ENCODE results near the gene CPE. TPM values are rescaled to one million over a fixed set of nuclear protein-coding genes. Genes with fewer than 3 reads are reported as not detected.

CPE gene
- total RNA-seq, 3 donors from 2014 or later, result 106 to 129 (median 114) TPM

DNA sequence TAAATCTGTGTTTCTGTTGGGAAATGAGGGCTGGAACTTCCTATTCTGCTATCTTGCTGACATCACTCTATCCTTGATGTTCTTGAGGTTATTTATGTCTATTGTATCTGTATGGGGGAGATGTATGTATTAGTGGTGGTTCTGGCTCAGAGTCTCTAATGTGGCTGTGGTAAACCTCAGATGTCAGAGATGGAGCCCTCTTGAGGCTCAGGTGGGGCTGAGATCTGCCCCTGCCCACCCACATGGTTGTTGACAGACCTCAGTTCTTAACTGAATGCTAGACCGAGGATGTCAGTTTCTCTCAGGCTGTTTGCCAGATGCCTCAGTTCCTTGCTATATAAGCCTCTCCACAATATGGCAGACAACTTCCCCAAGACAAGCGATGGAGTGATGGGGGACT lies 3.3 kb upstream of the CPE start:
- H3K36me3 ChIP-seq, result no peaks in the 10 kb centered on the region
- H3K9me3 ChIP-seq, result peaks cover 4 to 6% of the 10 kb centered on the region in 2 donors
- no peaks in the 10 kb centered on the region for H3K27me3 ChIP-seq
- peaks cover 0 to 4% of the 10 kb centered on the region in 2 donors for H3K4me1 ChIP-seq
- H3K4me3 ChIP-seq, result no peak overlapping the region
- DNase-seq (ENCODE audit: low spot score in 2 of 2), result no peak
- intact Hi-C loops (cut with DNase I; ENCODE audit: low total_unique reads), result no loop called here
- H3K27ac ChIP-seq, result no peak overlapping the region
- TF ChIP-seq CTCF (IDR thresholded peaks at IDR 0.05) (no peak), POLR2A (IDR thresholded peaks at IDR 0.05) (no peak), POLR2AphosphoS5 (IDR thresholded peaks at IDR 0.05) (no peak)

DNA sequence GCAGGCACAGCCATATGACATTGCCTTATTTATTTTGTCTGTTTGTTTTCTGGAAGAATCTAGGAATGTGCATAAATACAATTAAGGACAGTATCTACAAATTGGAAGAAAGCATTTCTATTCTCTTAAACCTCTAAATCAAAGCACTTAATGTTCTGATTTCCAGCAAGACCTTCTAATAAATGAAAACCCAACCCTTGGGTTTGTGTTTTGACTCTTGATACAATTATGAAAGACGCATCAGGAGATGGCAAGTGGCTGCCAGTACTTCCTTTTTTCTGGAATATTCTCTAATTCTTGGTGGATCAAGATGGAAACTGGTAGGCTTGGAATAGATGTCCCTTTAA lies 437 bp upstream of the CPE start:
- TF ChIP-seq POLR2AphosphoS5 (IDR thresholded peaks at IDR 0.05), result no peak
- no peak for TF ChIP-seq POLR2A (IDR thresholded peaks at IDR 0.05)
- no peak for TF ChIP-seq CTCF (IDR thresholded peaks at IDR 0.05)
- intact Hi-C loops (cut with DNase I; ENCODE audit: low total_unique reads), result no loop called here

DNA sequence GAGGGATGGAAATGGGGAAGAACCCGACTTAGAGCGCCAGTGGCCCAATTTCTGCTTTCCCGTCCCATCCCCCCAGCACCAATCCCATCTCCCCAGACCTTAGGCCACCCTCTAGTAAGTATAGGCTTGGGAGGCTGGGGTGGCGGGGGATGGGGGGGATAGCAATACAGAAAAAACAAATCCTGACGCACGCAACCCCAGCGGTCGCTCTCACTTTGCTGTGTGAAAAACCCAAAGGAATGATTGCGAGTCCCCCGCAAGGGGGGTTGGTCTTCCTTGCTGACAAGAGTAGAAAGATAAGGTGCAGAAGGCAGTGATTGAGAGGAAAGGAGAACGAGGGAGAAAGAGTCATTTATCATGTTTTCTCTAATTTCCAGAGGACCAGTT lies 863 bp downstream of the CPE start:
- no peak for DNase-seq (ENCODE audit: low spot score in 2 of 2)
- peaks cover 0 to 4% of the 10 kb centered on the region in 2 donors for H3K4me1 ChIP-seq
- no peaks in the 10 kb centered on the region for H3K36me3 ChIP-seq
- H3K27ac ChIP-seq, result peak overlapping the region; percentile 85 to 91
- TF ChIP-seq POLR2A (IDR thresholded peaks at IDR 0.05) (no peak), CTCF (IDR thresholded peaks at IDR 0.05) (no peak), POLR2AphosphoS5 (IDR thresholded peaks at IDR 0.05) (no peak)
- H3K9me3 ChIP-seq, result peaks cover 0 to 4% of the 10 kb centered on the region in 2 donors
- H3K27me3 ChIP-seq, result no peaks in the 10 kb centered on the region
- intact Hi-C loops (cut with DNase I; ENCODE audit: low total_unique reads), result no loop called here
- peak overlapping the region; percentile 61 to 86 (median 82) for H3K4me3 ChIP-seq

More for the DNA sequence above, 437 bp upstream of the CPE start:
- no peak for DNase-seq (ENCODE audit: low spot score in 2 of 2)
- H3K27ac ChIP-seq, result peak overlapping the region; percentile 85 to 91
- H3K4me3 ChIP-seq, result peak overlapping the region; percentile 61 to 86 (median 82)
- no peaks in the 10 kb centered on the region for H3K27me3 ChIP-seq
- H3K36me3 ChIP-seq, result no peaks in the 10 kb centered on the region
- H3K4me1 ChIP-seq, result peaks cover 0 to 4% of the 10 kb centered on the region in 2 donors
- H3K9me3 ChIP-seq, result peaks cover 4 to 6% of the 10 kb centered on the region in 2 donors

DNA sequence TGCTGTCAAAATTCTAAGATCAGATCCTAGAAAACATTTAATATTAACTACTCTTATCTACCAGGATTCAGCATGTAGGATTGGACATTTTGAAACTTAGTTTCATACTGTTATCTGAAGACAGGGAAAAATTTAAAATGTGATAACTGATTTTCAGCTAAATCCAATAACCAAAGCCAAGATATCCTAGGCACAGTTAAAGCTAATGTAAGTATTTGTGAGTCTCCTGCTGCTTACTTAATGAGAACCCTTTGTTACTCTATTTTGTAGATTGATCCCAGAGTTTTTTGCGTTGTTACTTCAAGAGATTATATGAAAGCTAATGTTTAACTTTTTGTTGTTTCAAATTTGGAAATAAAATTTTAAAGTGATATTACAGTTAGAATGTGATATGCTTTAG lies 2.0 kb downstream of the CPE start:
- DNase-seq (ENCODE audit: low spot score in 2 of 2), result no peak

More for the DNA sequence above, 2.0 kb downstream of the CPE start:
- H3K27me3 ChIP-seq, result no peaks in the 10 kb centered on the region
- no peaks in the 10 kb centered on the region for H3K36me3 ChIP-seq
- no peak overlapping the region for H3K27ac ChIP-seq
- H3K9me3 ChIP-seq, result no peaks in the 10 kb centered on the region
- peaks cover 0 to 4% of the 10 kb centered on the region in 2 donors for H3K4me1 ChIP-seq
- intact Hi-C loops (cut with DNase I; ENCODE audit: low total_unique reads), result no loop called here
- TF ChIP-seq POLR2A (IDR thresholded peaks at IDR 0.05), result no peak
- TF ChIP-seq CTCF (IDR thresholded peaks at IDR 0.05), result no peak
- TF ChIP-seq POLR2AphosphoS5 (IDR thresholded peaks at IDR 0.05), result no peak
- no peak overlapping the region for H3K4me3 ChIP-seq
